Keratinocyte (primary cell): ENCODE data around the gene SYPL2. TPM values are rescaled to one million over a fixed set of nuclear protein-coding genes. Genes with fewer than 3 reads are reported as not detected.

ENCODE experiments used
- DNase-seq: peaks from one replicate; pipeline ENCODE4 v3.0.0-alpha.2; 2011; ENCODE audit warnings: low read depth, missing footprints, low spot score
- FAIRE-seq: peaks from 2 replicates; lab custom pipeline; 2011; peaks lifted over from hg19 to GRCh38; lab: Jason Lieb, UNC
- H2AFZ ChIP-seq: 2 replicates; pipeline ENCODE4 v1.6.0; 2012; ENCODE audit warnings: low read length, control low read depth, inconsistent platforms; ENCODE audit not compliant: control insufficient read depth
- H3K27ac ChIP-seq: 2 replicates; pipeline ENCODE4 v1.5.1; 2011; ENCODE audit warnings: low read length; ENCODE audit not compliant: control insufficient read depth, insufficient read depth
- H3K27me3 ChIP-seq: 3 replicates; pipeline ENCODE4 v1.6.0; 2011; ENCODE audit warnings: low read length; ENCODE audit not compliant: control insufficient read depth, insufficient read depth; ENCODE audit errors: extremely low read depth
- H3K36me3 ChIP-seq, 2 experiments: 2 replicates in 1 of 2; 3 replicates in 1 of 2; pipeline ENCODE4 v1.5.1; 2011; ENCODE audit warnings: low read length in 2 of 2, mild to moderate bottlenecking in 1 of 2; ENCODE audit not compliant: control insufficient read depth in 2 of 2, insufficient read depth in 2 of 2; ENCODE audit errors: extremely low read depth in 1 of 2
- H3K4me1 ChIP-seq: 3 replicates; pipeline ENCODE4 v1.5.1; 2011; ENCODE audit warnings: low read length; ENCODE audit not compliant: control insufficient read depth, insufficient read depth; ENCODE audit errors: extremely low read depth
- H3K4me2 ChIP-seq: 3 replicates; pipeline ENCODE4 v1.6.0; 2011; ENCODE audit warnings: low read depth, low read length; ENCODE audit not compliant: control insufficient read depth, insufficient read depth; ENCODE audit errors: extremely low read depth
- H3K4me3 ChIP-seq, 3 experiments: fragments of 200-600 bp in 1 of 3; sonication (generic) in 1 of 3; 2 replicates in 2 of 3; 3 replicates in 1 of 3; pipeline ENCODE4 v1.5.1; 2011 to 2016; ENCODE audit warnings: low read length in 3 of 3, mild to moderate bottlenecking in 3 of 3, control low read depth in 2 of 3, inconsistent platforms in 1 of 3, low read depth in 1 of 3, mixed read lengths in 1 of 3, mixed run types in 1 of 3, moderate library complexity in 1 of 3; ENCODE audit not compliant: control insufficient read depth in 2 of 3, insufficient read depth in 2 of 3; ENCODE audit errors: extremely low read depth in 1 of 3
- H3K79me2 ChIP-seq: 2 replicates; pipeline ENCODE4 v1.6.0; 2012; ENCODE audit warnings: low read length; ENCODE audit not compliant: control insufficient read depth, insufficient read depth
- H3K9ac ChIP-seq: 3 replicates; pipeline ENCODE4 v1.6.0; 2011; ENCODE audit warnings: low read length; ENCODE audit not compliant: control insufficient read depth, insufficient read depth; ENCODE audit errors: extremely low read depth
- H3K9me1 ChIP-seq: 3 replicates; pipeline ENCODE4 v1.6.0; 2011; ENCODE audit warnings: low read length; ENCODE audit not compliant: control insufficient read depth, insufficient read depth; ENCODE audit errors: extremely low read depth
- H3K9me3 ChIP-seq: 2 replicates; pipeline ENCODE4 v1.5.1; 2012; ENCODE audit warnings: low read depth, low read length; ENCODE audit not compliant: control insufficient read depth
- H4K20me1 ChIP-seq: 3 replicates; pipeline ENCODE4 v1.6.0; 2011; ENCODE audit warnings: low read length; ENCODE audit not compliant: control insufficient read depth, insufficient read depth; ENCODE audit errors: extremely low read depth
- EZH2 ChIP-seq: IDR thresholded peaks from one replicate; pipeline ENCODE4 v1.6.1; 2012; ENCODE audit warnings: inconsistent platforms, mild to moderate bottlenecking, low read length, moderate library complexity
- dilution Hi-C: fragments of 300-500 bp; cut with MboI; formaldehyde crosslinking; loops from one replicate; pipeline ENCODE4 v1.7.0; 2020; ENCODE audit warnings: low sequenced_read_pairs; ENCODE audit not compliant: extremely low pct_ligation_motif_present
- polyA plus RNA-seq, 5 experiments: library from polyadenylated mRNA; depleted of rRNA in 3 of 5; stranded (reverse) in 3 of 5; stranded (forward) in 1 of 5; unstranded in 1 of 5; fragments of >200 nt; gene quantifications; 1 replicate in 1 of 5; 2 replicates in 3 of 5; 3 replicates in 1 of 5; pipeline versions ENCODE4 v1.2.1 to v1.2.3, GENCODE V29; 2011 to 2012; ENCODE audit warnings: missing spikeins in 2 of 5, low read depth in 1 of 5, low replicate concordance in 1 of 5
- TF ChIP-seq, protein P1 (sequence below), 3 experiments: IDR thresholded peaks in 1 of 3; conservative IDR thresholded peaks in 1 of 3; optimal IDR thresholded peaks in 1 of 3; 2 replicates in 2 of 3; 3 replicates in 1 of 3; pipeline versions ENCODE3 to v1.5.1; 2011; ENCODE audit warnings: low read length in 3 of 3, mild to moderate bottlenecking in 3 of 3, moderate library complexity in 2 of 3, control low read depth in 1 of 3, inconsistent platforms in 1 of 3; ENCODE audit not compliant: insufficient read depth in 2 of 3; ENCODE audit errors: extremely low read depth in 1 of 3

The SYPL2 gene
- polyA plus RNA-seq, 1 donor (not counting 4 experiments of a cell fraction or from before 2014, with no cell fraction given) = not detected

DNA sequence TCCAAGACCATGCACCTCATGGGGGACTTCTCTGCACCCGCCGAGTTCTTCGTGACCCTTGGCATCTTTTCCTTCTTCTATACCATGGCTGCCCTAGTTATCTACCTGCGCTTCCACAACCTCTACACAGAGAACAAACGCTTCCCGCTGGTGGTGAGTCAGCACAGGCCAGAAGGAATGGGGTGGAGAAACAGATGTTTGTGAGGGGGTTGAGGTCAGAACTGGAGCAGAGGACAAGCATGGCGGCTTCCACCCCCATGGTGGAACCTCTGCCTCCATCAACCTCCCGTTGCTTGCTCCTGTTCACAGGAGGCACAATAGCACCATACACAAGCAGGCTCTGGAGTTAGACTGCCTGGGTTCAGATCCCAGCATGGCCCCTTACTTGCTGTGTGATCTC lies 10.5 kb downstream of the SYPL2 start:
- H3K79me2 ChIP-seq = no peaks in the 10 kb centered on the region
- H3K9me1 ChIP-seq = no peaks in the 10 kb centered on the region
- FAIRE-seq (no peak), DNase-seq (no peak)
- no peaks in the 10 kb centered on the region for H3K4me1 ChIP-seq
- no peak overlapping the region for H3K9ac ChIP-seq
- no peak for TF ChIP-seq EZH2
- TF ChIP-seq, protein P1, sequence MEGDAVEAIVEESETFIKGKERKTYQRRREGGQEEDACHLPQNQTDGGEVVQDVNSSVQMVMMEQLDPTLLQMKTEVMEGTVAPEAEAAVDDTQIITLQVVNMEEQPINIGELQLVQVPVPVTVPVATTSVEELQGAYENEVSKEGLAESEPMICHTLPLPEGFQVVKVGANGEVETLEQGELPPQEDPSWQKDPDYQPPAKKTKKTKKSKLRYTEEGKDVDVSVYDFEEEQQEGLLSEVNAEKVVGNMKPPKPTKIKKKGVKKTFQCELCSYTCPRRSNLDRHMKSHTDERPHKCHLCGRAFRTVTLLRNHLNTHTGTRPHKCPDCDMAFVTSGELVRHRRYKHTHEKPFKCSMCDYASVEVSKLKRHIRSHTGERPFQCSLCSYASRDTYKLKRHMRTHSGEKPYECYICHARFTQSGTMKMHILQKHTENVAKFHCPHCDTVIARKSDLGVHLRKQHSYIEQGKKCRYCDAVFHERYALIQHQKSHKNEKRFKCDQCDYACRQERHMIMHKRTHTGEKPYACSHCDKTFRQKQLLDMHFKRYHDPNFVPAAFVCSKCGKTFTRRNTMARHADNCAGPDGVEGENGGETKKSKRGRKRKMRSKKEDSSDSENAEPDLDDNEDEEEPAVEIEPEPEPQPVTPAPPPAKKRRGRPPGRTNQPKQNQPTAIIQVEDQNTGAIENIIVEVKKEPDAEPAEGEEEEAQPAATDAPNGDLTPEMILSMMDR (optimal IDR thresholded peaks at IDR 0.05 in 1 of 3, IDR thresholded peaks at IDR 0.05 in 1 of 3, conservative IDR thresholded peaks at IDR 0.05 in 1 of 3; ENCODE audit: extremely low read depth in 1 of 3, insufficient read depth in 2 of 3, low read length in 3 of 3) = no peak
- no peak overlapping the region for H2AFZ ChIP-seq
- H3K4me3 ChIP-seq = no peak overlapping the region
- H3K27ac ChIP-seq = no peak overlapping the region
- peaks cover 2% of the 10 kb centered on the region for H4K20me1 ChIP-seq
- H3K9me3 ChIP-seq = no peaks in the 10 kb centered on the region
- dilution Hi-C loops = no loop called here
- H3K4me2 ChIP-seq = no peak overlapping the region
- H3K27me3 ChIP-seq = peaks cover 27% of the 10 kb centered on the region
- H3K36me3 ChIP-seq = no peaks in the 10 kb centered on the region

DNA sequence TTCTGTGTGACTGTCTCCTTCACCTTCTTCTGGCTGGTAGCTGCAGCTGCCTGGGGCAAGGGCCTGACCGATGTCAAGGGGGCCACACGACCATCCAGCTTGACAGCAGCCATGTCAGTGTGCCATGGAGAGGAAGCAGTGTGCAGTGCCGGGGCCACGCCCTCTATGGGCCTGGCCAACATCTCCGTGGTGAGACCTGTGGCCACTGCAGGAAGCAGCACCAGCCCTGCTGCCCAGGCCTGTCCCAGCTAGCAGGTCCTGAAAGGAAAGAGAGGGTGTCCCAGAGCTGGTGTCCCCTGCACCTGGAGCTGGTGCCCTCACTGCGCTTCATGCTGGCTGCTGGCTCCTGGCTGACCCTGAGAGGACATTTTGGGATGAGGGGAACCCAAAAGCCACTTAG lies 11.5 kb downstream of the SYPL2 start:
- Histone ChIP-seq H3K4me1 (no peaks in the 10 kb centered on the region), H3K4me2 (no peak overlapping the region), H3K9me1 (no peaks in the 10 kb centered on the region), H3K9ac (no peak overlapping the region), H3K79me2 (no peaks in the 10 kb centered on the region), H3K27ac (no peak overlapping the region), H3K4me3 (no peak overlapping the region), H3K27me3 (peaks cover 20% of the 10 kb centered on the region), H3K9me3 (no peaks in the 10 kb centered on the region), H4K20me1 (peaks cover 2% of the 10 kb centered on the region), H2AFZ (no peak overlapping the region), H3K36me3 (no peaks in the 10 kb centered on the region)
- TF ChIP-seq, protein P1 (optimal IDR thresholded peaks at IDR 0.05 in 1 of 3, IDR thresholded peaks at IDR 0.05 in 1 of 3, conservative IDR thresholded peaks at IDR 0.05 in 1 of 3; ENCODE audit: extremely low read depth in 1 of 3, insufficient read depth in 2 of 3, low read length in 3 of 3) = no peak
- no peak for TF ChIP-seq EZH2
- no peak for FAIRE-seq
- dilution Hi-C loops = no loop called here
- no peak for DNase-seq
